ENCODE results near the gene XRCC1. TPM values are rescaled to one million over a fixed set of nuclear protein-coding genes. Genes with fewer than 3 reads are reported as not detected.

The XRCC1 gene
- total and polyA plus RNA-seq, 2 of the 8 experiments (the other 6 are each of a cell fraction or from before 2014, with no cell fraction given), result 42.5 to 44.4 TPM

- Histone ChIP-seq H3K4ac (replicated peaks; ENCODE audit: insufficient read length, low read depth, low read length) (no peak overlapping the region), H2BK120ac (replicated peaks; ENCODE audit: low read depth, low read length) (no peak overlapping the region), H3K9ac (replicated peaks in 1 of 4; ENCODE audit: extremely low read depth in 1 of 4, low read depth in 3 of 4, low read length in 3 of 4) (no peak overlapping the region), H3K18ac (ENCODE audit: extremely low read depth, low read length) (no peak overlapping the region), H2BK5ac (ENCODE audit: low read depth, low read length) (no peak overlapping the region), H3K4me2 (ENCODE audit: insufficient read depth in 1 of 2, low read depth in 2 of 2, low read length in 2 of 2) (no peak overlapping the region), H3K79me1 (ENCODE audit: low read depth, low read length) (no peaks in the 10 kb centered on the region; the same call in 1 of the 2 replicates), H3K56ac (replicated peaks; ENCODE audit: insufficient read length, low read depth, low read length) (no peak overlapping the region), H3K14ac (ENCODE audit: insufficient read length) (no peak overlapping the region), H3K79me2 (ENCODE audit: control insufficient read depth in 1 of 2, insufficient read depth in 2 of 2, low read length in 2 of 2) (peaks cover 0 to 2% of the 10 kb centered on the region in 2 experiments; a peak in 2 of 4 replicates), H4K20me1 (replicated peaks in 1 of 2; ENCODE audit: control insufficient read depth in 1 of 2, insufficient read depth in 2 of 2, low read length in 2 of 2) (peaks cover 1 to 3% of the 10 kb centered on the region in 2 experiments), H4K91ac (replicated peaks; ENCODE audit: insufficient read length, low read length) (no peak overlapping the region), H2AFZ (ENCODE audit: low read length) (no peak overlapping the region), H4K8ac (ENCODE audit: extremely low read depth, insufficient read depth, low read length) (no peak overlapping the region), H3K4me1 (replicated peaks in 1 of 4; ENCODE audit: control insufficient read depth in 3 of 4, insufficient read depth in 4 of 4, low read length in 3 of 4) (peaks cover 6 to 16% (median 11%) of the 10 kb centered on the region in 4 experiments), H2BK20ac (ENCODE audit: low read length) (no peak overlapping the region), H3K27me3 (replicated peaks in 1 of 4; ENCODE audit: control insufficient read depth in 3 of 4, extremely low read depth in 1 of 4, insufficient read depth in 3 of 4, low read length in 3 of 4) (no peaks in the 10 kb centered on the region), H3K23me2 (ENCODE audit: low read depth, low read length) (peaks cover 10% of the 10 kb centered on the region), H4K5ac (ENCODE audit: insufficient read length, low read depth, low read length) (no peak overlapping the region), H3K23ac (ENCODE audit: insufficient read length) (no peak overlapping the region), H3K36me3 (ENCODE audit: control insufficient read depth in 2 of 4, insufficient read depth in 4 of 4, low read length in 3 of 4) (no peaks in the 10 kb centered on the region; a peak in 2 of 8 replicates), H2BK15ac (ENCODE audit: low read length) (no peak overlapping the region), H3K4me3 (ENCODE audit: extremely low read depth in 1 of 4, insufficient read depth in 2 of 4, low read depth in 3 of 4, low read length in 4 of 4) (no peak overlapping the region), H2BK12ac (ENCODE audit: low read depth, low read length) (no peak overlapping the region), H2AK5ac (ENCODE audit: low read depth, low read length) (0 out of 2 replicates have a peak overlapping the region, but pooled peaks have one; percentile 0), H3K27ac (ENCODE audit: low read depth, low read length) (no peak overlapping the region), H3K9me3 (ENCODE audit: insufficient read depth in 2 of 2, low read depth in 1 of 2, low read length in 1 of 2) (no peaks in the 10 kb centered on the region)
- DNase-seq (ENCODE audit: low read depth in 1 of 2, low spot score in 2 of 2) (no peak), FAIRE-seq (no peak)
- CTCF ChIA-PET (ENCODE audit: partially characterized antibody), result interaction anchor here (1.6 kb wide), 1 partner anchor 29 kb away, joined by 10 read pairs; no protein-coding TSS in a partner anchor
- WGBS, 2 experiments (ENCODE audit: extremely low coverage in 1 of 2, insufficient coverage in 1 of 2, insufficient read length in 1 of 2, insufficient replicate concordance in 2 of 2, low coverage in 1 of 2, low lambda C conversion rate in 2 of 2, missing lambda C conversion rate in 1 of 2), result 100% methylated on average over 1 of the region's 1 CpG; no CpG with 5 or more reads in 1 of the 2 experiments
- TF ChIP-seq JUN (IDR thresholded peaks at IDR 0.05; ENCODE audit: low read depth, low read length) (no peak), CEBPB (IDR thresholded peaks at IDR 0.05; ENCODE audit: low read depth, low read length) (no peak), EP300 (IDR thresholded peaks at IDR 0.05; ENCODE audit: borderline replicate concordance in 1 of 2, low read depth in 2 of 2, low read length in 2 of 2) (no peak), SIX5 (IDR thresholded peaks at IDR 0.05; ENCODE audit: low read depth, low read length) (no peak), BACH1 (IDR thresholded peaks at IDR 0.05; ENCODE audit: low read length) (no peak), TBP (IDR thresholded peaks at IDR 0.05; ENCODE audit: low read depth, low read length) (no peak), POLR2AphosphoS5 (IDR thresholded peaks at IDR 0.05; ENCODE audit: low read depth, low read length) (no peak)
- POLR2A ChIA-PET (ENCODE audit: partially characterized antibody), result interaction anchor here (0.6 to 2.1 kb wide), 6 partner anchors 13 to 40 kb away, joined by 3 to 12 read pairs (median 4); partner anchors contain the start of genes IRGQ and ZNF576
These were observed 47.6 kb upstream of the XRCC1 start for GRCh38 chr19:43622956-43623355.
